Testis (tissue), 3 donors: ENCODE measurements around the gene ANO10. TPM values are rescaled to one million over a fixed set of nuclear protein-coding genes. Genes with fewer than 3 reads are reported as not detected.

Experiments used
- DNase-seq: peaks from one replicate; pipeline ENCODE4 v3.0.0-alpha.2; 2019
- H3K27ac ChIP-seq, 2 donors: fragments of 200-600 bp; sonication (generic); one replicate each; pipeline ENCODE4 v1.5.1; 2019
- H3K27me3 ChIP-seq: fragments of 200-600 bp; sonication (generic); one replicate; pipeline ENCODE4 v1.5.1; 2019
- H3K36me3 ChIP-seq: fragments of 200-600 bp; sonication (generic); one replicate; pipeline ENCODE4 v1.5.1; 2017; ENCODE audit warnings: low read depth; ENCODE audit errors: missing control alignments
- H3K4me1 ChIP-seq: fragments of 200-600 bp; sonication (generic); one replicate; pipeline ENCODE4 v1.5.1; 2019
- H3K4me3 ChIP-seq, 2 donors: fragments of 200-600 bp; sonication (generic); one replicate each; pipeline ENCODE4 v1.5.1; 2017 to 2019
- H3K9me3 ChIP-seq: fragments of 200-600 bp; sonication (generic); one replicate; pipeline ENCODE4 v1.5.1; 2017
- POLR2A ChIP-seq: fragments of 450-650 bp; IDR thresholded peaks from one replicate; pipeline ENCODE4 v1.6.1; 2017; ENCODE audit warnings: antibody characterized with exemption, mild to moderate bottlenecking, moderate library complexity
- WGBS, 2 donors: methylation state at CpG; one replicate each; pipeline ENCODE4 v1.1.5; 2018; 5-methylcytosine and 5-hydroxymethylcytosine counted together
- intact Hi-C: fragments of 100-400 bp; cut with DNase I; formaldehyde crosslinking; loops from one replicate; pipeline ENCODE4 v1.15.1; 2023; ENCODE audit warnings: low total_unique reads
- polyA plus RNA-seq: library from polyadenylated mRNA; stranded (reverse); fragments of 350-450 nt; fragmentation: Illumina TruSeq; extraction: RNeasy Lipid Tissue Mini Kit (QIAGEN cat#74804); gene quantifications from one replicate; pipeline ENCODE4 v1.2.3, GENCODE V29; 2014; ENCODE audit warnings: low read depth, low replicate concordance; ENCODE audit not compliant: insufficient read depth
- total RNA-seq, 2 donors: library from RNA; depleted of rRNA; stranded (reverse); fragments of >200 nt; gene quantifications; one replicate each; pipeline ENCODE4 v1.2.3, GENCODE V29; 2016
- TF ChIP-seq, protein P1 (sequence below), 3 experiments: fragments of 450-650 bp in 2 of 3; fragments of 200-600 bp in 1 of 3; sonication (generic) in 1 of 3; IDR thresholded peaks; one replicate each; pipeline ENCODE4 v1.5.1; 2016 to 2019; ENCODE audit warnings: antibody characterized with exemption in 3 of 3, mild to moderate bottlenecking in 2 of 3, moderate library complexity in 1 of 3

The ANO10 gene
- total and polyA plus RNA-seq, 3 donors from 2014 or later: 19.9 to 26.3 (median 25.0) TPM

DNA sequence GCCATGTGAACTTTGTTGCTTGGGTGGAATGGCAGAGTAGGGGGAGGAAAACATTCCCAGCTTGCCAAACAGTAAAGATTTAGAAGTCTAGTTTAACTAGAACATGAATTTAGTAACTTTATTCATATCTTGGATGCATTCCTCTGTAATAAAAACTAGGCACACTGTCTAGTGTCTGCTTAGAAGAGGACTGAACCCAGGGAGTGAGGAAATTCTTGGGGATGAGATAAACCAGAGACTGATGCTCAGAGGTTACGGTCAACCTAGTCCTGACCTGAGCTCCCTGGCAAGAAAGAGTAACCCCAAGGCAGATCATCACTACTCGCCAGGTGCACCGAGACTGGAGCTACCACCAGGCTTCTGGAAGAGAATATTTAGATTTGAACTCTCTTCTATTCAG, 277.3 kb downstream of the ANO10 start:
- 81 to 95% methylated on average over 3 of the region's 3 CpGs for WGBS, 2 donors
- H3K36me3 ChIP-seq: no peaks in the 10 kb centered on the region
- H3K9me3 ChIP-seq: no peaks in the 10 kb centered on the region
- no peaks in the 10 kb centered on the region for H3K27me3 ChIP-seq
- TF ChIP-seq POLR2A: no peak
- TF ChIP-seq, protein P1, sequence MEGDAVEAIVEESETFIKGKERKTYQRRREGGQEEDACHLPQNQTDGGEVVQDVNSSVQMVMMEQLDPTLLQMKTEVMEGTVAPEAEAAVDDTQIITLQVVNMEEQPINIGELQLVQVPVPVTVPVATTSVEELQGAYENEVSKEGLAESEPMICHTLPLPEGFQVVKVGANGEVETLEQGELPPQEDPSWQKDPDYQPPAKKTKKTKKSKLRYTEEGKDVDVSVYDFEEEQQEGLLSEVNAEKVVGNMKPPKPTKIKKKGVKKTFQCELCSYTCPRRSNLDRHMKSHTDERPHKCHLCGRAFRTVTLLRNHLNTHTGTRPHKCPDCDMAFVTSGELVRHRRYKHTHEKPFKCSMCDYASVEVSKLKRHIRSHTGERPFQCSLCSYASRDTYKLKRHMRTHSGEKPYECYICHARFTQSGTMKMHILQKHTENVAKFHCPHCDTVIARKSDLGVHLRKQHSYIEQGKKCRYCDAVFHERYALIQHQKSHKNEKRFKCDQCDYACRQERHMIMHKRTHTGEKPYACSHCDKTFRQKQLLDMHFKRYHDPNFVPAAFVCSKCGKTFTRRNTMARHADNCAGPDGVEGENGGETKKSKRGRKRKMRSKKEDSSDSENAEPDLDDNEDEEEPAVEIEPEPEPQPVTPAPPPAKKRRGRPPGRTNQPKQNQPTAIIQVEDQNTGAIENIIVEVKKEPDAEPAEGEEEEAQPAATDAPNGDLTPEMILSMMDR (IDR thresholded peaks at IDR 0.05): no peak
- intact Hi-C loops: no loop called here
- H3K4me1 ChIP-seq: no peaks in the 10 kb centered on the region
- no peak overlapping the region for H3K27ac ChIP-seq
- no peak overlapping the region for H3K4me3 ChIP-seq
- no peak for DNase-seq

DNA sequence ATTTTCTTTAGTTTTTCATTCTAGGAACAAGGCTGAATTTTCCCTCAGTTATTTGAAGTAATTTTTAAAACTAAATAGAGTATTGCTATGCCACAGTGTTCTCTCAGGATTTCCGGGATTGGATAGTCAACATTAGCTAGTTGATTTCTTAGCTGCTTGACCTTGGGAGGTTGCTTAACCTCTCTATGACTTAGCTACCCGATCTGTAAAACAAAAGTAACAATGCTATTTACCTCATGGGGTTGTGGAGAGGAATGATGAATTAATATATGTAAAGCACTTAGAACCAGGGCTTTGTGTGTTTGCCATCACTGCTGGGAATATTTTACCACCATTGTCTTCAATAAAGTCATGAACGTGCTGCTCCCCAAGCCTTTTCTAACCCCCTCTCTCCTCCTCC, 278.0 kb downstream of the ANO10 start:
- no peak for DNase-seq
- Histone ChIP-seq H3K4me1 (no peaks in the 10 kb centered on the region), H3K9me3 (no peaks in the 10 kb centered on the region), H3K36me3 (no peaks in the 10 kb centered on the region), H3K27me3 (no peaks in the 10 kb centered on the region), H3K27ac (no peak overlapping the region), H3K4me3 (no peak overlapping the region)
- no peak for TF ChIP-seq POLR2A
- TF ChIP-seq, protein P1 (IDR thresholded peaks at IDR 0.05): no peak
- WGBS, 2 donors: 69 to 80% methylated on average over 3 of the region's 3 CpGs
- intact Hi-C loops: no loop called here

DNA sequence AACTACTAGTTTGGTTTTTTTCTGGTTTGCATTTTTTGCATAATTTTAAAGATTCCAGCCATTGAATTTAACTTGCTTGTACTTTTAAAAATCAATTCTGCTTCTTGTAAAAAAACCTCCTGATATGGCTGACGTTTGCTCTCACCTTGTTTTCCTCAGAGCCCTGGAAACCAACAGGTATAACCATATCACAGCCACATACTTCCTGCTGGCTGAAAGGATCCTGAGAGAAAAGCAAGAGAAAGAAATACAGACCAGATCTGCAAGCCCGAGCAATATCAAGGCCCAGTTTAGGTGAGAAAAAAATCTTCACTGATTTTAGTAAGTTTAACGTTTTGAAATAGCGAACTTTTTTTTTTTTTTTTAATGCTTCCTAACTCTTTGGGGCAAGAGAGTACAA, 278.6 kb downstream of the ANO10 start:
- Histone ChIP-seq H3K4me3 (no peak overlapping the region), H3K9me3 (no peaks in the 10 kb centered on the region), H3K27me3 (no peaks in the 10 kb centered on the region), H3K27ac (no peak overlapping the region), H3K4me1 (no peaks in the 10 kb centered on the region), H3K36me3 (no peaks in the 10 kb centered on the region)
- intact Hi-C loops: no loop called here
- DNase-seq: no peak
- no peak for TF ChIP-seq POLR2A
- TF ChIP-seq, protein P1 (IDR thresholded peaks at IDR 0.05): no peak
- WGBS, 2 donors: 78 to 80% methylated on average over 4 of the region's 4 CpGs

DNA sequence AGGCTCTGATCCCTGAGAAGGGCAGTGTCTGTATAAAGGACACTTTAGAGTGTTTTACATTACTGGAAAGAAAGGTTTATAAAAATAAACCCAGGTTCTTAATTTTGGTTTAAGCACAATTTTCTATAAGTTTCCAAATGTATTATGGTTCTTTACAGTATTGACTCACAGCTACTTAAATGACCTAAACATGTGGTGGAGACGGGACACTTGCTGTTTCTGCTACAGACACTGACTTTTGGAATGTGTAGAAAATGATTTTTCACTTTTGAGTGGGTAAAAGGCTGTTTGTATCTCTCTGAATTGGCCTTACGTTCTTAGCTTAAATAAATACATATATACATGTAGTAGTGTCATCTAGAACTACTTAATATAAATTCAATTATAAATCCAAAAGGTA, 280.0 kb downstream of the ANO10 start:
- TF ChIP-seq, protein P1 (IDR thresholded peaks at IDR 0.05): no peak
- no peak overlapping the region for H3K4me3 ChIP-seq
- 91 to 93% methylated on average over 2 of the region's 2 CpGs for whole genome bisulfite sequencing, 2 donors
- H3K27me3 ChIP-seq: no peaks in the 10 kb centered on the region
- no peaks in the 10 kb centered on the region for H3K4me1 ChIP-seq
- H3K27ac ChIP-seq: no peak overlapping the region
- no peak for DNase-seq
- no peaks in the 10 kb centered on the region for H3K9me3 ChIP-seq
- intact Hi-C loops: no loop called here
- H3K36me3 ChIP-seq: no peaks in the 10 kb centered on the region

DNA sequence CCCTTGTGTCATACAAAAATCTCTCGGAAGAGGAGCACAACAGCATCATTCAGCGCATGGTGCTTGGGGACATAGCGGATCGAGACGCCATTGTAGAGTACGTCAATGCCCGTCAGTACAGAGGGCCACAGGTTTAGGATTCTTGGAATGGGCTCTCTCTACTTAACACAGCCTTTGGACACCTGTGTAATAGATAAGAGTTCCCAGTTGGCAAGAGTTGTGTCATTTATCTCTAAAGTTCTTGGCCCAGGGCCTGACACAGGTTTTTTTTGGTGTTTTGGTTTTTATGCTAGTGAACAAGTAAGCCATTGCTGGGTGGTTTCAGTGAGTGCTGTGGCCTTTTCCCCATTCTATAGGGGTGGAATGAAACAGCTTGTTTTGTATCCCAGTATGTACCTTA, 281.4 kb downstream of the ANO10 start:
- TF ChIP-seq POLR2A: no peak
- TF ChIP-seq, protein P1 (IDR thresholded peaks at IDR 0.05): no peak
- Histone ChIP-seq H3K27ac (no peak overlapping the region), H3K9me3 (no peaks in the 10 kb centered on the region), H3K36me3 (no peaks in the 10 kb centered on the region), H3K4me1 (no peaks in the 10 kb centered on the region), H3K27me3 (no peaks in the 10 kb centered on the region), H3K4me3 (no peak overlapping the region)
- no peak for DNase-seq
- intact Hi-C loops: no loop called here
- 92 to 98% methylated on average over 7 of the region's 7 CpGs for WGBS, 2 donors
